ENCODE results near the gene CETN1. TPM values are rescaled to one million over a fixed set of nuclear protein-coding genes. Genes with fewer than 3 reads are reported as not detected.

The CETN1 gene
- total and polyA plus RNA-seq, 2 of the 13 experiments (the other 11 are each of a cell fraction or from before 2014, with no cell fraction given), result not detected

- no peak overlapping the region for H2AFZ ChIP-seq (ENCODE audit: low read length)
- ATAC-seq, result no peak
- H3K4me3 ChIP-seq (replicated peaks in 1 of 3; ENCODE audit: insufficient read depth in 1 of 3, low read depth in 2 of 3, low read length in 3 of 3), result no peak overlapping the region
- H3K79me2 ChIP-seq (ENCODE audit: insufficient read depth, low read length), result no peaks in the 10 kb centered on the region
- peaks cover 55% of the 10 kb centered on the region for H3K4me1 ChIP-seq (ENCODE audit: insufficient read depth, low read length)
- BruUV-seq (replicated peaks), result no TSS peak
- in situ Hi-C loops (cut with HindIII; ENCODE audit: extremely low pct_ligation_motif_present, low pct_unique_long_range_greater_than_20kb) (no loop called here), intact Hi-C loops (cut with micrococcal nuclease; ENCODE audit: unreplicated experiment) (no loop called here)
- H3K9me3 ChIP-seq (ENCODE audit: low read length), result no peaks in the 10 kb centered on the region
- peak overlapping the region; percentile 67 for H3K4me2 ChIP-seq (ENCODE audit: low read depth, low read length)
- FAIRE-seq, result no peak
- no peak for TF ChIP-seq CEBPB (IDR thresholded peaks at IDR 0.05; ENCODE audit: borderline replicate concordance, low read depth, low read length)
- TF ChIP-seq ZNF782 (CRISPR knock-in tag; IDR thresholded peaks at IDR 0.05; ENCODE audit: borderline replicate concordance), result no peak
- TF ChIP-seq ZNF713 (CRISPR knock-in tag; IDR thresholded peaks at IDR 0.05), result no peak
- no peak for TF ChIP-seq EEA1 (CRISPR knock-in tag; IDR thresholded peaks at IDR 0.05; ENCODE audit: borderline replicate concordance)
- no peak for TF ChIP-seq RFX1 (IDR thresholded peaks at IDR 0.05)
- TF ChIP-seq ZNF770 (CRISPR knock-in tag; IDR thresholded peaks at IDR 0.05), result peak; percentile 77
- 0 out of 2 replicates have a peak, but pooled peaks have one; percentile 21 for TF ChIP-seq ZMYM3 (CRISPR knock-in tag; IDR thresholded peaks at IDR 0.05)
- ChIA-PET POLR2A (no interaction called here), CTCF (ENCODE audit: low intra/inter-chr PET ratio, low total read pairs) (no interaction called here)
- H3K9ac ChIP-seq (ENCODE audit: insufficient read depth, low read depth, low read length), result no peak overlapping the region
- DNase-seq (ENCODE audit: low spot score), result no peak
- no peak overlapping the region for H3K27ac ChIP-seq (ENCODE audit: extremely low read length, insufficient read depth, low read length)
- WGBS (ENCODE audit: low lambda C conversion rate), result 18% methylated on average over 3 of the region's 3 CpGs
- H3K36me3 ChIP-seq (replicated peaks in 1 of 2; ENCODE audit: control insufficient read depth in 1 of 2, insufficient read depth in 2 of 2, low read length in 2 of 2), result no peaks in the 10 kb centered on the region
- no peaks in the 10 kb centered on the region for H3K27me3 ChIP-seq (ENCODE audit: control insufficient read depth in 1 of 2, insufficient read depth in 2 of 2, low read length in 2 of 2)
- H4K20me1 ChIP-seq (ENCODE audit: insufficient read depth, low read length), result no peaks in the 10 kb centered on the region
Measured at GRCh38 chr18:570256-570655, 9.9 kb upstream of the CETN1 start.

GRCh38 chr18:570697-571096 is 9.5 kb upstream of the CETN1 start:
- H3K27me3 ChIP-seq (ENCODE audit: control insufficient read depth in 1 of 2, insufficient read depth in 2 of 2, low read length in 2 of 2), result no peaks in the 10 kb centered on the region
- TF ChIP-seq BCL6 (CRISPR knock-in tag; IDR thresholded peaks at IDR 0.05) (no peak), RBAK (CRISPR knock-in tag; IDR thresholded peaks at IDR 0.05) (no peak), TEAD3 (CRISPR knock-in tag; optimal IDR thresholded peaks at IDR 0.05; ENCODE audit: borderline replicate concordance) (peak; percentile 74), SALL1 (CRISPR knock-in tag; IDR thresholded peaks at IDR 0.05) (peak; percentile 12; the same call in 1 of the 2 replicates), FOXA3 (CRISPR knock-in tag; IDR thresholded peaks at IDR 0.05) (0 out of 2 replicates have a peak, but pooled peaks have one; percentile 15), ISX (CRISPR knock-in tag; conservative IDR thresholded peaks at IDR 0.05) (no peak), ZBTB20 (CRISPR knock-in tag; IDR thresholded peaks at IDR 0.05; ENCODE audit: borderline replicate concordance, low read depth) (no peak), KLF12 (CRISPR knock-in tag; IDR thresholded peaks at IDR 0.05; ENCODE audit: borderline replicate concordance) (no peak), FOXK2 (IDR thresholded peaks at IDR 0.05) (no peak), HBP1 (CRISPR knock-in tag; IDR thresholded peaks at IDR 0.05; ENCODE audit: low read depth) (no peak), RELA (CRISPR knock-in tag; IDR thresholded peaks at IDR 0.05) (no peak)

More at GRCh38 chr18:570697-571096, 9.5 kb upstream of the CETN1 start:
- peak; percentile 23 for DNase-seq (ENCODE audit: low spot score)
- peak overlapping the region; percentile 67 for H3K4me2 ChIP-seq (ENCODE audit: low read depth, low read length)
- no peaks in the 10 kb centered on the region for H3K79me2 ChIP-seq (ENCODE audit: insufficient read depth, low read length)
- ChIA-PET CTCF (ENCODE audit: low intra/inter-chr PET ratio, low total read pairs) (no interaction called here), POLR2A (no interaction called here)
- no TSS peak for BruUV-seq (replicated peaks)
- in situ Hi-C loops (cut with HindIII; ENCODE audit: extremely low pct_ligation_motif_present, low pct_unique_long_range_greater_than_20kb) (no loop called here), intact Hi-C loops (cut with micrococcal nuclease; ENCODE audit: unreplicated experiment) (no loop called here)
- H3K4me3 ChIP-seq (replicated peaks in 1 of 3; ENCODE audit: insufficient read depth in 1 of 3, low read depth in 2 of 3, low read length in 3 of 3), result no peak overlapping the region
- no peaks in the 10 kb centered on the region for H3K9me3 ChIP-seq (ENCODE audit: low read length)
- H3K27ac ChIP-seq (ENCODE audit: extremely low read length, insufficient read depth, low read length), result no peak overlapping the region
- no peaks in the 10 kb centered on the region for H3K36me3 ChIP-seq (replicated peaks in 1 of 2; ENCODE audit: control insufficient read depth in 1 of 2, insufficient read depth in 2 of 2, low read length in 2 of 2)
- no peak for FAIRE-seq
- 25% methylated on average over 5 of the region's 5 CpGs for WGBS (ENCODE audit: low lambda C conversion rate)
- H3K9ac ChIP-seq (ENCODE audit: insufficient read depth, low read depth, low read length), result no peak overlapping the region
- peaks cover 53% of the 10 kb centered on the region for H3K4me1 ChIP-seq (ENCODE audit: insufficient read depth, low read length)
- no peaks in the 10 kb centered on the region for H4K20me1 ChIP-seq (ENCODE audit: insufficient read depth, low read length)
- no peak overlapping the region for H2AFZ ChIP-seq (ENCODE audit: low read length)
- ATAC-seq, result peak; percentile 48

All from HepG2 (cell line).